Nephron progenitor cell (in vitro differentiated cells): Measurements from ENCODE around the gene RYR3.

Experiments used
- DNase-seq: peaks from one replicate; pipeline ENCODE4 v3.0.0; 2021
- H3K27ac Mint-ChIP-seq: 2 replicates; pipeline ENCODE4 v1.8.0; 2021; ENCODE audit warnings: mild to moderate bottlenecking, moderate library complexity, mixed read lengths
- H3K27me3 Mint-ChIP-seq: 2 replicates; pipeline ENCODE4 v1.8.0; 2021; ENCODE audit warnings: mild to moderate bottlenecking, low read depth, mixed read lengths; ENCODE audit not compliant: poor library complexity
- H3K36me3 Mint-ChIP-seq: 2 replicates; pipeline ENCODE4 v1.8.0; 2021; ENCODE audit warnings: low read depth, mixed read lengths
- H3K4me1 Mint-ChIP-seq: 2 replicates; pipeline ENCODE4 v1.8.0; 2021; ENCODE audit warnings: mixed read lengths
- H3K4me3 Mint-ChIP-seq: 2 replicates; pipeline ENCODE4 v1.8.0; 2021; ENCODE audit warnings: mild to moderate bottlenecking, moderate library complexity, mixed read lengths
- H3K9me3 Mint-ChIP-seq: 2 replicates; pipeline ENCODE4 v1.8.0; 2021; ENCODE audit warnings: mild to moderate bottlenecking, moderate library complexity, mixed read lengths
- TF ChIP-seq, protein P1 (sequence below): fragments of 200-600 bp; sonication (generic); IDR thresholded peaks from 2 replicates; pipeline ENCODE4 v1.5.0; 2021; ENCODE audit warnings: antibody characterized with exemption

RYR3 gene

DNA sequence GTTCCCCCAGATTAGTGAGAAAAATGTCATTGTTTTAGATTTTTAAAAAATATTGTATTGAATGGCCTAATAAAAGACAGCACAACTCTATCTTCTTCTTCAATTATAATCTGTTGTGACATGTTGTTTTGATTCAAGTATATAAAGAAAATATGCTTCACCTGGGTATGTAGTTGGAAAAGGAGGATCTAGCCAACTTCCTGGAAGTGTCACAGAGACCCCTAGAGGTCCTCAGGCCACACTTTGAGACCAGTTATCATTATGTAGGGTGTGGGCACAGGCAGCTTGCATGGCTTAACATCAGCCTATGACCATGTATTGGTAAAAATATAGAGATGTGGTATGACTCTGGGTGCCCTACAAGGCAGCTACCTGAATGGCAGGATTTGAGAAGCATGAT, 14.7 kb upstream of the RYR3 start:
- TF ChIP-seq, protein P1, sequence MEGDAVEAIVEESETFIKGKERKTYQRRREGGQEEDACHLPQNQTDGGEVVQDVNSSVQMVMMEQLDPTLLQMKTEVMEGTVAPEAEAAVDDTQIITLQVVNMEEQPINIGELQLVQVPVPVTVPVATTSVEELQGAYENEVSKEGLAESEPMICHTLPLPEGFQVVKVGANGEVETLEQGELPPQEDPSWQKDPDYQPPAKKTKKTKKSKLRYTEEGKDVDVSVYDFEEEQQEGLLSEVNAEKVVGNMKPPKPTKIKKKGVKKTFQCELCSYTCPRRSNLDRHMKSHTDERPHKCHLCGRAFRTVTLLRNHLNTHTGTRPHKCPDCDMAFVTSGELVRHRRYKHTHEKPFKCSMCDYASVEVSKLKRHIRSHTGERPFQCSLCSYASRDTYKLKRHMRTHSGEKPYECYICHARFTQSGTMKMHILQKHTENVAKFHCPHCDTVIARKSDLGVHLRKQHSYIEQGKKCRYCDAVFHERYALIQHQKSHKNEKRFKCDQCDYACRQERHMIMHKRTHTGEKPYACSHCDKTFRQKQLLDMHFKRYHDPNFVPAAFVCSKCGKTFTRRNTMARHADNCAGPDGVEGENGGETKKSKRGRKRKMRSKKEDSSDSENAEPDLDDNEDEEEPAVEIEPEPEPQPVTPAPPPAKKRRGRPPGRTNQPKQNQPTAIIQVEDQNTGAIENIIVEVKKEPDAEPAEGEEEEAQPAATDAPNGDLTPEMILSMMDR = no peak
- DNase-seq = no peak
- peaks cover 3% of the 10 kb centered on the region for H3K9me3 Mint-ChIP-seq
- H3K27ac Mint-ChIP-seq = no peak overlapping the region
- peaks cover 15% of the 10 kb centered on the region for H3K4me1 Mint-ChIP-seq
- H3K36me3 Mint-ChIP-seq = no peaks in the 10 kb centered on the region
- H3K27me3 Mint-ChIP-seq = no peaks in the 10 kb centered on the region
- H3K4me3 Mint-ChIP-seq = no peak overlapping the region

- Mint-ChIP-seq H3K4me1 (peaks cover 15% of the 10 kb centered on the region), H3K27ac (no peak overlapping the region), H3K9me3 (peaks cover 3% of the 10 kb centered on the region), H3K27me3 (peaks cover 4% of the 10 kb centered on the region), H3K36me3 (no peaks in the 10 kb centered on the region), H3K4me3 (no peak overlapping the region)
- DNase-seq = no peak
- TF ChIP-seq, protein P1 = no peak
These were observed 13.9 kb upstream of the RYR3 start for GRCh38 chr15:33296856-33297255.

DNA sequence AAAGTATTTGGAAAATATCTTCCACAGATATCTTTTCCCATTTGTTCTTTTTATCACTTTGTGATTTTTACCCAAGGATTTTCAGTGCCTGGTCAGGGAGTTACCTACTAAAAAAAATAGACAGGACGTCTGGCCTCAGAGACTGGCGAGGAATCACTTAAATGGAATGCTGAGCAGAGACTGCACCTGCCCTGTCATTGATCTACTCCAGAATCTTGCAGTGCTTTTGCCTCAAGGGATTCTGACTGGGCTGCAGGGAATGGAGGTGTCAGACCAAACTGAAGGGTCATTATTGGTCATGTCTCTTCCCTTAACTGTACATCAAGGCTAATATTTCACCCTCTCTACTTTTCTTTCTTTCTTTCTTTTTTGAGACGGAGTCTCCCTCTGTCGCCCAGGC, 12.1 kb upstream of the RYR3 start:
- no peak for DNase-seq
- peaks cover 19% of the 10 kb centered on the region for H3K9me3 Mint-ChIP-seq
- H3K4me3 Mint-ChIP-seq = no peak overlapping the region
- peaks cover 8% of the 10 kb centered on the region for H3K4me1 Mint-ChIP-seq
- peaks cover 5% of the 10 kb centered on the region for H3K27me3 Mint-ChIP-seq
- H3K36me3 Mint-ChIP-seq = no peaks in the 10 kb centered on the region
- H3K27ac Mint-ChIP-seq = no peak overlapping the region
- TF ChIP-seq, protein P1 = no peak

DNA sequence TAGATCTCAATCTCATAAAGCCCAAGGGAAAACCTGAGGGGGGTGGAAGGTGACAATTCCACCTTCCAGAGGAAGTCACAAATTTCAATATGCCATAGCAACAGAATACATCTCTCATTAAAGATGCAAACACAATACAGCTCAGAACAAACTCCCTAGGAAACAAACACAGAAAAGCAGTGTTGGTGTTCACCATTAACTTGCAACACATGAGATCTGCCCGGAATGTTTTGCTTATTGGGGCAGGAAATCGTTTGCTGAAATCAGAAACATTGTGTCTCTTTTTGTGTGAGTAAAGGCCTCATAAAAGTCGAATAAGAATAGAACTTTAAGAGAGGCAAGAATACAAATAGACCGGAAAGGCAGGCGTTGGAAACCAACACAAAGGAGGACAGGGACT, 5.8 kb upstream of the RYR3 start:
- DNase-seq = no peak
- Mint-ChIP-seq H3K27ac (no peak overlapping the region), H3K9me3 (peaks cover 21% of the 10 kb centered on the region), H3K36me3 (no peaks in the 10 kb centered on the region), H3K4me3 (no peak overlapping the region), H3K27me3 (peaks cover 34% of the 10 kb centered on the region), H3K4me1 (peaks cover 1% of the 10 kb centered on the region)
- TF ChIP-seq, protein P1 = no peak

DNA sequence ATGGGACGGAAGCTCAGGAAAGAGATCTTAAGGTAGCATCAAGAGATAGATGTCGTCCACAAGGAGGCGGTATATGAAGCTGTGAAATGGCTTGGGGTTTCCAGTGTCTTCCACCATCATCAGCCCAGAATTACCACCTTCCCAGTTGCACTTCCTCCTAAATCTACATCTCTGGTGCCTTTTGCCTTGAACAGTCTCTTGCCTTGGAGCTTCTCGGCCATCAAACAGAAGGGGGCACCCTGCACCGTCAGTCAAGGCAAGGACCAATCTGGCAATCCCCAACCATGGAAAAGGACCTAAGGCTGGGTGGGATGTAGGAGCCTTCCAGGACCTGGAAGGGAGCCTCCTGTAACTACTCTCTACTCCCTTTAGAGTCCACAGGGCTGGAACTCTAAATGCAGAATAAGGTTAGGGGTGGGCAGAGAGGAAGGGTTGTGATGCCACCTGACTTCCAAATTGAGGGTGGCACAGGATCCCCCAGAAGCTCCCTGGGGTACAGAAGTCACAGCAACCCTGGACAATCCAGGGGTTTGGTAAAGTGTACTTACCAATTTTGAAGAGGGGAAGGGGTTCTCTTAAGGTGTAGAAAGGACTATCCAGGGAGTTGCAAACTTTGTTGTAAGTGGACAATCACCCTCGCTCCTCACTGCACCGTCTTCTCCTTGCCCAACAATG, 1.0 kb upstream of the RYR3 start:
- TF ChIP-seq, protein P1 = peak; percentile 16
- Mint-ChIP-seq H3K9me3 (no peaks in the 10 kb centered on the region), H3K36me3 (no peaks in the 10 kb centered on the region), H3K27ac (no peak overlapping the region), H3K4me1 (peaks cover 13% of the 10 kb centered on the region), H3K4me3 (peak overlapping the region; percentile 92), H3K27me3 (peaks cover 71% of the 10 kb centered on the region)
- DNase-seq = peak; percentile 16

GRCh38 chr15:33311312-33311971, 675 bp downstream of the RYR3 start:
- no peak overlapping the region for H3K27ac Mint-ChIP-seq
- H3K27me3 Mint-ChIP-seq = peaks cover 67% of the 10 kb centered on the region
- peak; percentile 47 for DNase-seq
- H3K4me1 Mint-ChIP-seq = peaks cover 13% of the 10 kb centered on the region
- H3K9me3 Mint-ChIP-seq = no peaks in the 10 kb centered on the region
- peak overlapping the region; percentile 75 for H3K4me3 Mint-ChIP-seq
- TF ChIP-seq, protein P1 = no peak
- no peaks in the 10 kb centered on the region for H3K36me3 Mint-ChIP-seq
